SKM-1 (cell line): ENCODE measurements around the gene CLIP3.
"Not testable (repeated sequence)": the region's sequence is repeated elsewhere in the genome, so short reads cannot be mapped to it uniquely, and the experiment has no call there.

Source experiments
- DNase-seq: peaks from one replicate; lab custom pipeline; 2025; ENCODE audit not compliant: unreplicated experiment; lab: John Stamatoyannopoulos, UW

CLIP3 gene

GRCh38 chr19:36047835-36048234, 15.2 kb upstream of the CLIP3 start:
- no peak for DNase-seq

- DNase-seq: no peak
These were observed 13.9 kb upstream of the CLIP3 start for GRCh38 chr19:36046443-36047050.

GRCh38 chr19:36043952-36044351, 11.3 kb upstream of the CLIP3 start:
- no peak for DNase-seq

GRCh38 chr19:36041831-36042230, 9.2 kb upstream of the CLIP3 start:
- no peak for DNase-seq

DNA sequence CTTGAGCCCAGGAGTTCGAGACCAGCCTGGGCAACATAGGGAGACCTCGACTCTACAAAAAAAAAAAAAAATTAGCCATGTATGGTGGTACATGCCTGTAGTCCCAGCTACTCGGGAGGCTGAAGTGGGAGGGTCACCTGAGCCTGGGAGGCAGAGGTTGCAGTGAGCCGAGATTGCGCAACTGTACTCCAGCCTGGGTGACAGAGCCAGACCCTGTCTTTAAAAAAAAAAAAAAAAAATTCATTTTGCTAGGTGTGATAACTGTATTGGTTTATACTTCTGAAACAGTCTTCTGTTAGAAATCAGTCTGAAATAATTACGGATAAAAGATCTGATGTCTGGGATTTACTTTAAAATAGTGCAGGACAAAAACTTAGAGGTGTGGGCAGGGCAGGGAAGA, 8.4 kb upstream of the CLIP3 start:
- not testable (repeated sequence) for DNase-seq

GRCh38 chr19:36040495-36040894, 7.8 kb upstream of the CLIP3 start:
- no peak for DNase-seq

GRCh38 chr19:36031308-36031707, 1.4 kb downstream of the CLIP3 start:
- no peak for DNase-seq

- no peak for DNase-seq
These were observed 2.2 kb downstream of the CLIP3 start for GRCh38 chr19:36030264-36031148.

DNA sequence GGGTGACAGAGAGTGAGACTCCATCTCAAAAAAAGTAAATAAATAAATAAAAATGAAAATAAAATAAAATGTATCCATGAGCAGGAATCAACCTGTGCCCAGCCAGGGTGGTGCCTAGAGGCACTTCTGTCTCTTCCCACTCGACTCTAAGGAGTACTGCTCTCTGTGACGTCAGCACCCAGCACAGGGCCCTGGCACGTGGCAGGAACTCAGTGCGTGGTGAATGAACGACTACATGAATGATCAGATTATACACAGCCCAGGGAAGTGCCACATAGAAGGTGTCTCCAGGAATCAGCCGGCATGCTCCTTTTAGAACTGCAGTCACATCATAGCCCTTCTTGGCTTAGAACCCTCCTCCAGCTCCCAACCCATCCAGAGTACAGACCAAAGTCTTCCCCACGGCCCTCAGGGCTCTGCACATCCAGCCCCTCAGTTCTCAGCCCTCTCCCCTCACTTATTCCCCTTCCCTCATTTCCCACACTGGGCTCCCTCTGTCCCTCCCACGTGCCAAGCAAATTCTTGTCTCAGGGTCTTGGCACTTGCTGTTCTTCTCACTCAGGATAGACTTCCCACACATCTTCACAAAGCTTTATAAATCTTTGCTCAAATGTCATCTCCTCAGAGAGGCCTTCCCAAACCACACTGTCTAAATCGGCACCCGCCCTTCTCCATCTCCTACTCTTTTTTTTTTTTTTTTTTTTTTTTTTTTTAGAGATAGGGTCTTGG, 4.2 kb downstream of the CLIP3 start:
- no peak for DNase-seq

DNA sequence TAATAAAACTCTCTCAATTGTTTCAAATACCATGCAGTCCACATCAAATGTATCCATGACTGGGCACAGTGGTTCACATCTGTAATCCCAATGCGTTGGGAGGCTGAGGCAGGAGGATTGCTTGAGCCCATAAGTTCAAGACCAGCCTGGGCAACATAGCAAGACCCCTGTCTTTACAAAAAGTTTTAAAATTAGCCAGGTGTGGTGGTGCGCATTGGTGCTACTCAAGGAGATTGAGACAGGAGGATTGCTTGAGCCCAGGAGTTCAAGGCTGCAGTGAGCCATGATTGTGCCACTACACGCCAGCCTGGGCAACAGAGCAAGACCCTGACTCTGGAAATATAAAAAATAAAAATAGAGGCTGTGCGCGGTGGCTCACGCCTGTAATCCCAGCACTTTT, 5.0 kb downstream of the CLIP3 start:
- no peak for DNase-seq

DNA sequence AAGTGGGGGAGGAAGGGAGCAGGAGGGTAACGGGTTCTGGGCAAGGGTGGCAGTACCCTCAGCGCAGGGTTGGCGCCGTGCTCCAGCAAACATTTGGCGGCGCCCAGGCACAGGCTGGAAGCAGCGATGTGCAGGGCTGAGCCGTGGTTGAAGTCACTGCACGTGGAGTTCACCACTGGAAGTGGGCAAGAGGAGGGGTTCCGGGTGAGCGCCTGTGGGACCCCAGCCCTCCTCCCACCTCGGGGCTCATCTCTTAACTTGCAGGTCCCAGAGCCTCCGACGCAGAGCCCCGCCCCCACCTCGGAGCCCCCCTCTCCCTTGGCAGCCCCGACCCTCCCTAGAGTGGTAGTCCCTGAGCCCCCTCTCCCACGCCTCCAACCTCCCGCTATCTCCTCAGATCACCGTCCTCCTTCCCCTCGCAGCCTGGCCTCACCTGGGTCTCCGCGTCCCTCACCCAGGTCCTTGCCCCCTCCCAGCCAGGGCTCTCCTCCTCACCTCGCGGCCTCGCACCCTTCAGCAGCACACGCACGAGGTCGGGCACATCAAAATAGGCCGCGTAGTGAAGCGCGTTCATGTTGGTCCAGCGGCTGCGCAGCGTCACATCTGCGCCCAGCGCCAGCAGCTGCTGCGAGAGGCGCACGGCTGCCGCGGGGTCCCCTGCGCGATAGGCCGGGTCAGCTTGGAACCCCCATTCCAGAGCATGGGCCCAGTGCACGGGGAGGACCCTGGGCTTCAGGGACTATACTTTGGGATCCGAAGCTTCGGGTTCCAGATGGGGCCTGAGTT, 6.4 kb downstream of the CLIP3 start:
- DNase-seq: no peak

DNA sequence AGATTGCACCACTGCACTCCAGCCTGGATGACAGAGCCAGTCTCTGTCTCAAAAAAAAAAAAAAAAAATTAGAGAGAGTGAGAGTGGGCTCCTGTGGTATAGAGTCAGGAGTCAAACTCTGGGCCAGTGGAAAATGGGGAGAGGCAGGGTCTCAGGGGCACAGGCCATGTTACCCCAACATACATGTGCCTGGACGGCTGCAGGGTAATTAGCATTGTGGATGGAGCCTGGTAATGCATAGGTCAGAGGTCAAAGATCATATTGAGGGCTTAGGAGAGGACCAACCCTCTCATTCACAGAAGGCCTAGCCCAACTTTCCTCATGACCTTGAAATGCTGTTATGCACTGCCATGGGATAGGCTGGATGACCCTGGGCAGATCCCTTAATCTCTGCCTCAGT, 7.1 kb downstream of the CLIP3 start:
- no peak for DNase-seq

- DNase-seq: no peak
These were observed 9.2 kb downstream of the CLIP3 start for GRCh38 chr19:36023432-36023831.

DNA sequence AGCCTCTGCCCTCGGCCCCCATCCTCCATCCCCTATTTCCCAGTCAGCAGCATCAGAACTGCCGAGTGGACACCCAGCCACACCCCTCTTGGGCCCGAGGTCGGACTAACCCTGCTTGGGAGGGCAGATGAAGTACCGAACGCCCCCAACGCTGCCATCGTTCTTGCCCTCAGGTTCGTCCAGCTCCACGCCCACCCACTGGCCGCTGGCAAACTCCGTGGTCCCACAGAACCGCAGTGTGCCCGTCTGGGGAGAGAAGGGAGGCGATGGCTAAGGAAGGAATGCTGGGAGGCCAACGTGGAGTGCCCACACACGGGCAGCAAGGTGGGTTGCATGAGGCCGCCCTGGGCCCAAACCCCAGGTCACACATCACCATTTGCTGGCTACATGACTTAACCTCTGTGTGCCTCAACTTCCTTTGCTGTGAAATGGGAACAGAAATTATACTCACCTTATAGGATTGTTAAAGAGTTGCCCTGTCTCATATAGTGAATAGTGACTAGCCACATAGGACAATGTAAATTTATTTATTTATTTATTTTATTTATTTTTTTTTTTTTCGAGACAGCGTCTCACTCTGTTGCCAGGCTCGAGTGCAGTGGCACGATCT, 13.5 kb downstream of the CLIP3 start:
- DNase-seq: no peak

DNA sequence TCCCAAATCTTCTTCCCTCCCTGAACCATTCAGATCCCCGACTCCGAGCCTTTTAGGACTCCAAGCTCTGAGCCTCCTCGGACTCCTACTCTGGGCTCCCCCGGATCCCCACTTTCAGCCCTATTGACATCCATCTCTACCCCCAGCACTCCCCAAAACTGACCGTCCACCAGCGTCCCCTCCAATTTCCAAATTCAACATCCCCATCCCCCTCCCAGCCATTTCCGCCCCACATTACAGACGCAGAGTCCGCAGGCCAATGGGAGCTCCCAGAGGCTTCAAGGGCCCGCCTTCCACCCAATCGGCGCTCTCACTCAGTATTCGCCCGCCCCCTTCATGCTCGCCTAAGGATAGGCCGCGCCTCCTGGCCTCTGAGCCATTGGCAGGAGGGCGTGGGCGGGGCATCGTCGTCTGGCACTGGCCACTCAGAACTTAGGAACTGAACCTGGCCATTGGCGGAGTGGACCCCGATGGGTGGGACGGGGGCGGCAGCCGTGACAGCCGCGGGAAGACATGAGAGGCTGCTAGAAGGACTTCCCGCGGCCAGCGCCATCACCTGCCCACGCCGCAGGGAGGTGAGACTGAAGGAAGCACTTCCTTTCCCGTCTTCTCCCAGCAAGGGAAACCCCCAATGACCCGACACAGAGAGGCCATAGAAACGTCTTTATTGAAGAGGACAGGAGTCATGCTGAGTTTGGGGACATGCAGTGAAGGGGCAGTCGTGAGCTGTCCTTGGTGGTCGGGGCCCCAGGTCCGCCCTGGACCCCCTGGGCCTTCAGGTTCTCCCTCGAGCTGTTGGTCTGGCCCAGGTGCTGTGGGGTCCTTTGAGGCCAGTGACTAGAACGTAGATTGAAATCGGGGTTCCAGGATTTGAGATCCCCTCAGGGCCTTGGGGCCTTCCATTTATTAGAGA, 18.4 kb downstream of the CLIP3 start, which contains the start of gene ALKBH6:
Gene ALKBH6 (minus strand): TSS at position 202 of the 913 bp plus-strand sequence. CDS start 816 bp downstream, outside the sequence.
- DNase-seq: peak; percentile 97

DNA sequence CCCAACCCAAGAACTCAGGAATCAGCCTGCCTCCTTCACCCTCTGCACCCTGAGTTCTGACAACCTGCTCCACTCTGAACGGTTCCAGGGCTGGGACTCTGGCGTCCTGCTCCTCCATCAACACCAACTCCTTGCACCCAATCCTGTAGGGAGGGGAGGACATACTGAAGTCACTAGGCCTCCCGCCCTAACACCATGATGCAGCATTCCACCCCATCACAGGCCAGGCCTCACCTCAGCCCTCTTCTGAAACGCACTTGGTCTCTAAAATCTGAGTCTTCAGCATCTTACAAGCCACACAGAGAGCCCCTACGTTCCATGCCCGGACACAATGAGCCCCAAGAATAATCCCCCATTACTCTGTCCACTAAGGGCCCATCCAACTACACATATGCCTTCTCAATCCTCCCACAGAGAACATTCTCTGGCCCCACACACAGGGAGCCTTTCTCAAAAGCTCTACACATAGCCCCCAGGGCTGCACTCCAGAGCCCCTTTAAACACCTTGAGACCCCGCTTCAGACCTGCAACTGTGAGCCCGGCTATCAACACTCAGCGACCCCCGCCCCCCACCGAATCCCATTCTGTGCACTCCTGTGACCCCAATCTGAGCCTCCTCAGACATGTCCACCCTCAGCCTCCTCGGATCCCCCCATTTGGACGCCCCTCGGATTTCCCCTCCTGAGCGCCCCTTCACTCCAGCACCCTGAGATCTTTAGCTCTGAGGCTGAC, 19.2 kb downstream of the CLIP3 start:
- no peak for DNase-seq

- no peak for DNase-seq
These were observed 22.3 kb downstream of the CLIP3 start for GRCh38 chr19:36010402-36010801.

DNA sequence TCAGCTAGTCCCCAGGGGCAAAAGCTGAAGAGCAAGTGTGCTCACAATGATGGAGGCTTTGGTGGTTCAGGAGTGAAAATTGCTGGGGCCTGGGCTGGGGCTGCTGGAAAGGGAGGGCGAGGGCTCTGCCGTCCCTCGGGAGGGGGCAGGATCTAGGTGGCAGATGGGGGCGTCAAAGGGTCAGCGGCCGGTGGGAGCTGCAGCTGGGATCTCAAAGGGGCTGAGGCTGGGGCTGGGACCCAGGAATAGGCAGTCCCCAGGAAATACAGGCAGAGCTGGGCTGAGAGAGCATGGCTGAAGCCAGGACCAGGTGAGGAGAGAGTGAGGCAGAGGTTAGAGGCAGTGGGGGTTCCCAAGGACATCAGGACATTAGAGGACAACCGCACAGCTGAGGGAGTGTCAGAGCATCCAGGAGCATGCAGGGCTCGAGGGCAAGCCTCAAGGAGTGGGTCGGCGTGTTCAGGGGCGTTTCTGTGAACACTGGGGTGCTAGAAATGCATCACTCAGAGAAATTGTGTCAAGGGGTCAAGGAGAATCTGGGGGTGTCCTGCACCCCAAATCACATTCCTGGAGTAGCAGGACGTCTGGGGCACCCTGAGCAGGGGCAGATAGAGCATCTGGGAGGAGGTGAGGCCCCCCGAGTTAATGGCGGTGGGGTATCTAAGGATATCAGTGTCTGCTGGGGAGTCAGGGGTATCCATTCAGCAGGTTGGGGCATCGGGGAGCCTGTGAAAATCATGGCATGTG, 22.9 kb downstream of the CLIP3 start:
- DNase-seq: no peak
